ENCODE data around the gene RAB35.
"Not testable (repeated sequence)": the region's sequence is repeated elsewhere in the genome, so short reads cannot be mapped to it uniquely, and the experiment has no call there.

The RAB35 gene

GRCh38 chr12:120055231-120056000 lies 61.1 kb downstream of the RAB35 start:
- DNase-seq, result no peak

- no peak for DNase-seq
These were observed 62.3 kb downstream of the RAB35 start for GRCh38 chr12:120054293-120054692.

- no peak for DNase-seq
These were observed 65.0 kb downstream of the RAB35 start for GRCh38 chr12:120051535-120051934.

- DNase-seq, result no peak
These were observed 67.1 kb downstream of the RAB35 start for GRCh38 chr12:120049426-120049825.

- DNase-seq, result no peak
These were observed 68.3 kb downstream of the RAB35 start for GRCh38 chr12:120048263-120048662.

GRCh38 chr12:120047072-120047471 lies 69.5 kb downstream of the RAB35 start:
- DNase-seq, result no peak

GRCh38 chr12:120045367-120045766 lies 71.2 kb downstream of the RAB35 start:
- DNase-seq, result not testable (repeated sequence)

All from activated CD4-positive, alpha-beta T cell treated with anti-CD3 and anti-CD28 coated beads, Interleukin-2, amount 50 U/mL, for 48 hours (primary cell).